ENCODE data around the gene AUTS2. TPM values are rescaled to one million over a fixed set of nuclear protein-coding genes. Genes with fewer than 3 reads are reported as not detected.

The AUTS2 gene
- polyA plus RNA-seq, 3 donors, result 0.08 to 0.35 TPM; not detected in 1

GRCh38 chr7:70794962-70795361, 1196.7 kb downstream of the AUTS2 start:
- Histone ChIP-seq H2AFZ (ENCODE audit: insufficient read depth, low read depth, low read length, poor library complexity, severe bottlenecking) (no peak overlapping the region), H3K9me3 (replicated peaks in 1 of 2; ENCODE audit: control insufficient read depth in 1 of 2, insufficient read depth in 1 of 2, low read length in 2 of 2) (peaks cover 9 to 23% of the 10 kb centered on the region in 2 donors), H4K20me1 (ENCODE audit: insufficient read depth, low read length) (no peaks in the 10 kb centered on the region), H3K27ac (ENCODE audit: low read depth in 1 of 2, low read length in 2 of 2) (no peak overlapping the region), H3K4me1 (ENCODE audit: control insufficient read depth in 1 of 2, insufficient read depth in 2 of 2, low read length in 2 of 2) (no peaks in the 10 kb centered on the region), H3K36me3 (replicated peaks in 1 of 2; ENCODE audit: control insufficient read depth in 1 of 2, insufficient read depth in 2 of 2, low read length in 2 of 2) (no peaks in the 10 kb centered on the region), H3K4me3 (replicated peaks in 1 of 3; ENCODE audit: low read depth in 2 of 3, low read length in 3 of 3) (no peak overlapping the region), H3K27me3 (ENCODE audit: control insufficient read depth in 2 of 2, insufficient read depth in 2 of 2, low read length in 2 of 2) (no peaks in the 10 kb centered on the region), H3K9ac (ENCODE audit: insufficient read depth, low read length, poor library complexity, severe bottlenecking) (no peak overlapping the region), H3K4me2 (replicated peaks; ENCODE audit: extremely low read depth, low read length, poor library complexity, severe bottlenecking) (no peak overlapping the region), H3K79me2 (ENCODE audit: insufficient read depth, low read length) (no peaks in the 10 kb centered on the region)
- peaks cover 9 to 22% (median 14%) of the 10 kb centered on the region in 7 donors for H3K9me3 Mint-ChIP-seq
- WGBS (ENCODE audit: insufficient coverage), result 98% methylated on average over 5 of the region's 8 CpGs
- no peak overlapping the region for H3K4me3 Mint-ChIP-seq
- intact Hi-C loops (cut with micrococcal nuclease), result no loop called here
- H3K27me3 Mint-ChIP-seq (ENCODE audit: low read depth in 3 of 3), result peaks cover 0 to 1% (median 0%) of the 10 kb centered on the region in 3 donors
- H3K36me3 Mint-ChIP-seq, result no peaks in the 10 kb centered on the region
- peaks cover 2% of the 10 kb centered on the region for H3K4me1 Mint-ChIP-seq
- DNase-seq, result no peak
- TF ChIP-seq, protein P1, sequence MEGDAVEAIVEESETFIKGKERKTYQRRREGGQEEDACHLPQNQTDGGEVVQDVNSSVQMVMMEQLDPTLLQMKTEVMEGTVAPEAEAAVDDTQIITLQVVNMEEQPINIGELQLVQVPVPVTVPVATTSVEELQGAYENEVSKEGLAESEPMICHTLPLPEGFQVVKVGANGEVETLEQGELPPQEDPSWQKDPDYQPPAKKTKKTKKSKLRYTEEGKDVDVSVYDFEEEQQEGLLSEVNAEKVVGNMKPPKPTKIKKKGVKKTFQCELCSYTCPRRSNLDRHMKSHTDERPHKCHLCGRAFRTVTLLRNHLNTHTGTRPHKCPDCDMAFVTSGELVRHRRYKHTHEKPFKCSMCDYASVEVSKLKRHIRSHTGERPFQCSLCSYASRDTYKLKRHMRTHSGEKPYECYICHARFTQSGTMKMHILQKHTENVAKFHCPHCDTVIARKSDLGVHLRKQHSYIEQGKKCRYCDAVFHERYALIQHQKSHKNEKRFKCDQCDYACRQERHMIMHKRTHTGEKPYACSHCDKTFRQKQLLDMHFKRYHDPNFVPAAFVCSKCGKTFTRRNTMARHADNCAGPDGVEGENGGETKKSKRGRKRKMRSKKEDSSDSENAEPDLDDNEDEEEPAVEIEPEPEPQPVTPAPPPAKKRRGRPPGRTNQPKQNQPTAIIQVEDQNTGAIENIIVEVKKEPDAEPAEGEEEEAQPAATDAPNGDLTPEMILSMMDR (IDR thresholded peaks at IDR 0.05), result no peak
- H3K27ac Mint-ChIP-seq, result no peak overlapping the region

DNA sequence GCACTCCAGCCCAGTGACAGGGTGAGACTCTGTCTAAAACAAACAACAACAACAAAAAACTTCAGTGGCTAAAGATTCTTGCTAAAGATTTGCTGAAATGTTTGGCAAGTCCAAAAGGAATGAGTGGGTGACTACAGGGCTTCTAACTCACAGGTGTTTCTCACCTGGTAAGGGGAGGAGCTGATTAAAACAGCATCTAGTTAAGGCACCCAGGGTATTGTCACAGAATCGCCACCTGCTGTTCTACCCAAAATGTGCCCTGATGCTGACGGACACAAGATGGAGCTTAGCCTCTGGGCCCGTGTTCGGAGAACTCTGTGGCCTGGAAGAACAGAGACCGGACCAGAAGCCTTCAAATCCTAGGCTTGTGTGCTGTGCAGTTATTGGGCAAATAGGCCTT, 1197.7 kb downstream of the AUTS2 start:
- peaks cover 18 to 24% of the 10 kb centered on the region in 2 donors for H3K9me3 ChIP-seq (replicated peaks in 1 of 2; ENCODE audit: control insufficient read depth in 1 of 2, insufficient read depth in 1 of 2, low read length in 2 of 2)
- Mint-ChIP-seq H3K36me3 (no peaks in the 10 kb centered on the region), H3K4me1 (peaks cover 2% of the 10 kb centered on the region), H3K9me3 (peaks cover 13 to 24% (median 19%) of the 10 kb centered on the region in 7 donors), H3K27me3 (ENCODE audit: low read depth in 3 of 3) (peaks cover 0 to 2% (median 1%) of the 10 kb centered on the region in 3 donors), H3K27ac (no peak overlapping the region), H3K4me3 (no peak overlapping the region)
- H3K9ac ChIP-seq (ENCODE audit: insufficient read depth, low read length, poor library complexity, severe bottlenecking), result no peak overlapping the region
- no peaks in the 10 kb centered on the region for H3K36me3 ChIP-seq (replicated peaks in 1 of 2; ENCODE audit: control insufficient read depth in 1 of 2, insufficient read depth in 2 of 2, low read length in 2 of 2)
- no peak overlapping the region for H2AFZ ChIP-seq (ENCODE audit: insufficient read depth, low read depth, low read length, poor library complexity, severe bottlenecking)
- H3K79me2 ChIP-seq (ENCODE audit: insufficient read depth, low read length), result no peaks in the 10 kb centered on the region
- 98% methylated on average over 5 of the region's 5 CpGs for WGBS (ENCODE audit: insufficient coverage)
- no peak overlapping the region for H3K4me3 ChIP-seq (replicated peaks in 1 of 3; ENCODE audit: low read depth in 2 of 3, low read length in 3 of 3)
- H3K4me1 ChIP-seq (ENCODE audit: control insufficient read depth in 1 of 2, insufficient read depth in 2 of 2, low read length in 2 of 2), result no peaks in the 10 kb centered on the region
- intact Hi-C loops (cut with micrococcal nuclease), result no loop called here
- no peaks in the 10 kb centered on the region for H3K27me3 ChIP-seq (ENCODE audit: control insufficient read depth in 2 of 2, insufficient read depth in 2 of 2, low read length in 2 of 2)
- TF ChIP-seq, protein P1 (IDR thresholded peaks at IDR 0.05), result no peak
- no peak overlapping the region for H3K4me2 ChIP-seq (replicated peaks; ENCODE audit: extremely low read depth, low read length, poor library complexity, severe bottlenecking)
- H3K27ac ChIP-seq (ENCODE audit: low read depth in 1 of 2, low read length in 2 of 2), result no peak overlapping the region
- H4K20me1 ChIP-seq (ENCODE audit: insufficient read depth, low read length), result no peaks in the 10 kb centered on the region
- no peak for DNase-seq

Data from CD14-positive monocyte (primary cell).